ENCODE measurements around the gene CDS2.

The CDS2 gene

DNA sequence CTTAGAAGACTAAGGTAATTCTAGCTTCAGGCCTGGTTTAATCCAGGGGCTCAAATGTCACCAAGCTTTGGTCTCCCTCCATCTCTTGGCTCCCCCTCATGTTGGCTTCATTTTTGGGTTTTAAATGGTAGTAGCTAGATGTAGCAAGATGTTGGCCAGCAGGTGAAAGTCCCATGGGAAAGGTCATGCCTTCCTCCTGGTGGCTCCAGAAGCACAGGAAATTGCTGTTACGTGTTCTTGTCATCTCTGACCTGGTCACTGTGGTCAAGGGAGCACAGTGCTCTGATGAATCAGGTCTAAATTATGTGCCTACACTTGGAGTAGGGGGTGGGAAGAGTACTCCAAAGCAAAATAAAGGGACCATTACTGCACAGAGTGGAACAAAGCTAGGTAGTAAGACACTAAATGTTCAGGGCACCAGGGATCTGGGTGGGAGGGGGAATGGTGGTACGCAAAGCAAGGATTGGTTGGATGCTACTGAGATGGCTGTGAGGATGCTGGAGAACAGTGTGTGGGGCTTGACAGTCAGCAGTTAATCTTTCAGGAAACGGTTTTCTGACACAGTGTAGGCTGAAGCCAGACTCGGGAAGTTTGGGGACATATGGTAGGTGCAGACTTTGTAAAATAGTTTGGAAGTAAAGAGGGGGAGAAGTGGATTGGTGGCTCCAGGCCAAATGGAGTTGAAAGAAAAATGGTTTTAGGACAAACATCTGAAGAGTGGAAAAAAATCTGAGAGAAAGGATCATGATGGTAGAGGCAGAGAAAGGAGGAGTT, 30.1 kb downstream of the CDS2 start:
- TF ChIP-seq CTCF (IDR thresholded peaks at IDR 0.05; ENCODE audit: insufficient read depth, low read length, poor library complexity, severe bottlenecking), result no peak
- Histone ChIP-seq H3K4me3 (replicated peaks; ENCODE audit: low read depth, low read length) (no peak overlapping the region), H3K27me3 (replicated peaks; ENCODE audit: control insufficient read depth, insufficient read depth, low read length) (no peaks in the 10 kb centered on the region), H3K36me3 (ENCODE audit: control insufficient read depth, insufficient read depth, low read length) (no peaks in the 10 kb centered on the region)
- no peak for DNase-seq (ENCODE audit: extremely low read depth, insufficient read length)

DNA sequence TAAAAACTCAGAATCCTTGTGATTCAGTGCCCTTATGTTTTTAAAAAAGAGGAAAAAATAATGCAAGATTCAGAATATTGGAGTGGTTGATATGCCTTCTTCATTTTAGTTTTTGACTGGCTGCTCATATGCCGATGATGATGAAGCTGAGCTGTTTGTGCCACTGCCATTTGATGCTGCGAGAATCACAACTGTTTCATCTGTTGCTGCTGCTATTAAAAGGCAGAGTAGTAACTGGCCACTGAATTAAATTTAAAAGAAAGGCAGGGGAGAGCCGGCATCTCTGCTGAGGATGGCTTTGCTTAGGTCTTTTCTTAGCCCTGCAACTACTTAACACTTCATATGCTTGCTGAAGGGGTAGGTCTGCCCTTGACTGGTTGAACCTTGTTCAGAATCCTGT, 33.1 kb downstream of the CDS2 start:
- no peak overlapping the region for H3K4me3 ChIP-seq (replicated peaks; ENCODE audit: low read depth, low read length)
- DNase-seq (ENCODE audit: extremely low read depth, insufficient read length), result no peak
- no peaks in the 10 kb centered on the region for H3K27me3 ChIP-seq (replicated peaks; ENCODE audit: control insufficient read depth, insufficient read depth, low read length)
- TF ChIP-seq CTCF (IDR thresholded peaks at IDR 0.05; ENCODE audit: insufficient read depth, low read length, poor library complexity, severe bottlenecking), result no peak
- no peaks in the 10 kb centered on the region for H3K36me3 ChIP-seq (ENCODE audit: control insufficient read depth, insufficient read depth, low read length)

- TF ChIP-seq CTCF (IDR thresholded peaks at IDR 0.05; ENCODE audit: insufficient read depth, low read length, poor library complexity, severe bottlenecking), result no peak
- Histone ChIP-seq H3K4me3 (replicated peaks; ENCODE audit: low read depth, low read length) (no peak overlapping the region), H3K36me3 (ENCODE audit: control insufficient read depth, insufficient read depth, low read length) (no peaks in the 10 kb centered on the region), H3K27me3 (replicated peaks; ENCODE audit: control insufficient read depth, insufficient read depth, low read length) (no peaks in the 10 kb centered on the region)
- DNase-seq (ENCODE audit: extremely low read depth, insufficient read length), result no peak
Measured at GRCh38 chr20:5160882-5161281, 34.1 kb downstream of the CDS2 start.

GRCh38 chr20:5161536-5162164, 34.8 kb downstream of the CDS2 start:
- Histone ChIP-seq H3K36me3 (ENCODE audit: control insufficient read depth, insufficient read depth, low read length) (no peaks in the 10 kb centered on the region), H3K27me3 (replicated peaks; ENCODE audit: control insufficient read depth, insufficient read depth, low read length) (no peaks in the 10 kb centered on the region), H3K4me3 (replicated peaks; ENCODE audit: low read depth, low read length) (no peak overlapping the region)
- no peak for DNase-seq (ENCODE audit: extremely low read depth, insufficient read length)
- no peak for TF ChIP-seq CTCF (IDR thresholded peaks at IDR 0.05; ENCODE audit: insufficient read depth, low read length, poor library complexity, severe bottlenecking)

DNA sequence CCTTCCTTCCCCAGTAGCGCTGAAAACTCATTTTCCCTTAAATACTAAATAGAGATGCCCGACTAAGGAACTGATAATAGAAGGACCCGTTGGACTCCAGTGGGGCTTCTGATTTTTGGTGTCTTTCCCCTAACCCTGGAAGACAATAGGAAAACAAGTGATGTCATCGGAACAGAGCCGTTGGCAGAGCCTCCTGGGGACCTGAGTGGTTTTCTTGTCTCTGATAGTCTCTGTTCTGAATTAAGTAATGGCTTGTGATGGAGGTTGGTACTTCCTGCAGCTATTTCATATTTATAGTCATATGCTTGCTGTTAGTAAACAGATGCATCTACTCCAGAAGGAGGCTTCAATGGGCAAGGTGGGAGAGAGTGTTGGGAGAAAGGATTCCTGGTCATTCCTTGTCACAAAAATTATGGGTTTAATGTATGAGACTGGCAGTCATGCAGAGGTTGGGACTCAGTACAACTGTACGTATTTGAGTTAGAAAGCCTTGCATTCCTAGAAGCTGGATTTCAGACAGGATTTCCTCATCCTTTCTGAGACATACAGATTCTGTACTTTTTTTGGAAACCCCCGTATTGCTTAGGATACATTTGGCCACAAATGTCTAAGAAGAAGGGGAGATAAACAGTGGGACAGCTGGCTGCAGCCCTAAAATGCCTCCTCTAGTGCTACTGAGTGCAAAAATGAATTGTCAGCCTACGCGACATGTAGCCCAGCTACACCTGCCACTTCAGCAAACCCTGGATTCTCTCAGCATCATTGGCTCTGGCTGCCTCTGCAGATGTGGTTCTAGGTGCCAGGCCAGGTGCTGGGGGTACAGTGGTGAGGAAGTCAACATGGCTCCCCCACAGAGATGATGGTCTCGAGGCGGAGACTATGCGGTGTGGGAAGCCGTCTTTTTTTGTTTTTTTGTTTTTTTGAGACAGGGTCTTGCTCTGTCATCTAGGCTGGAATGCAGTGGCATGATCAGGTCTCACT, 38.1 kb downstream of the CDS2 start:
- DNase-seq (ENCODE audit: extremely low read depth, insufficient read length), result no peak
- TF ChIP-seq CTCF (IDR thresholded peaks at IDR 0.05; ENCODE audit: insufficient read depth, low read length, poor library complexity, severe bottlenecking), result no peak
- Histone ChIP-seq H3K27me3 (replicated peaks; ENCODE audit: control insufficient read depth, insufficient read depth, low read length) (no peaks in the 10 kb centered on the region), H3K4me3 (replicated peaks; ENCODE audit: low read depth, low read length) (no peak overlapping the region), H3K36me3 (ENCODE audit: control insufficient read depth, insufficient read depth, low read length) (no peaks in the 10 kb centered on the region)
